ENCODE measurements around the gene AQP10. TPM values are rescaled to one million over a fixed set of nuclear protein-coding genes. Genes with fewer than 3 reads are reported as not detected.
"Not testable (repeated sequence)": the region's sequence is repeated elsewhere in the genome, so short reads cannot be mapped to it uniquely, and the experiment has no call there.

AQP10 gene
- total RNA-seq, 1 donor from 2014 or later = not detected

- Histone ChIP-seq H3K27ac (no peak overlapping the region), H3K36me3 (peaks cover 86 to 88% of the 10 kb centered on the region in 2 donors)
- intact Hi-C loops (cut with DNase I) = no loop called here
These were observed 16.5 kb downstream of the AQP10 start for GRCh38 chr1:154337253-154337894.

GRCh38 chr1:154338875-154339274 is 18.0 kb downstream of the AQP10 start:
- no peak overlapping the region for H3K27ac ChIP-seq
- H3K4me3 ChIP-seq = no peak overlapping the region
- peaks cover 86 to 92% of the 10 kb centered on the region in 2 donors for H3K36me3 ChIP-seq
- DNase-seq (ENCODE audit: low spot score in 2 of 2) = no peak
- TF ChIP-seq, protein P1, sequence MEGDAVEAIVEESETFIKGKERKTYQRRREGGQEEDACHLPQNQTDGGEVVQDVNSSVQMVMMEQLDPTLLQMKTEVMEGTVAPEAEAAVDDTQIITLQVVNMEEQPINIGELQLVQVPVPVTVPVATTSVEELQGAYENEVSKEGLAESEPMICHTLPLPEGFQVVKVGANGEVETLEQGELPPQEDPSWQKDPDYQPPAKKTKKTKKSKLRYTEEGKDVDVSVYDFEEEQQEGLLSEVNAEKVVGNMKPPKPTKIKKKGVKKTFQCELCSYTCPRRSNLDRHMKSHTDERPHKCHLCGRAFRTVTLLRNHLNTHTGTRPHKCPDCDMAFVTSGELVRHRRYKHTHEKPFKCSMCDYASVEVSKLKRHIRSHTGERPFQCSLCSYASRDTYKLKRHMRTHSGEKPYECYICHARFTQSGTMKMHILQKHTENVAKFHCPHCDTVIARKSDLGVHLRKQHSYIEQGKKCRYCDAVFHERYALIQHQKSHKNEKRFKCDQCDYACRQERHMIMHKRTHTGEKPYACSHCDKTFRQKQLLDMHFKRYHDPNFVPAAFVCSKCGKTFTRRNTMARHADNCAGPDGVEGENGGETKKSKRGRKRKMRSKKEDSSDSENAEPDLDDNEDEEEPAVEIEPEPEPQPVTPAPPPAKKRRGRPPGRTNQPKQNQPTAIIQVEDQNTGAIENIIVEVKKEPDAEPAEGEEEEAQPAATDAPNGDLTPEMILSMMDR (IDR thresholded peaks at IDR 0.05) = no peak
- intact Hi-C loops (cut with DNase I) = no loop called here
- no peaks in the 10 kb centered on the region for H3K9me3 ChIP-seq
- no peaks in the 10 kb centered on the region for H3K4me1 ChIP-seq
- H3K27me3 ChIP-seq = no peaks in the 10 kb centered on the region

More at GRCh38 chr1:154337253-154337894, 16.5 kb downstream of the AQP10 start:
- Histone ChIP-seq H3K27me3 (no peaks in the 10 kb centered on the region), H3K4me3 (no peak overlapping the region), H3K4me1 (no peaks in the 10 kb centered on the region), H3K9me3 (no peaks in the 10 kb centered on the region)
- no peak for DNase-seq (ENCODE audit: low spot score in 2 of 2)
- TF ChIP-seq, protein P1 (IDR thresholded peaks at IDR 0.05) = no peak

- H3K9me3 ChIP-seq; H3K27me3 ChIP-seq; H3K4me1 ChIP-seq; intact Hi-C loops (cut with DNase I); H3K4me3 ChIP-seq; DNase-seq (ENCODE audit: low spot score in 2 of 2); H3K27ac ChIP-seq: not testable (repeated sequence)
- H3K36me3 ChIP-seq = peaks cover 95 to 99% of the 10 kb centered on the region in 2 donors
These were observed 20.5 kb downstream of the AQP10 start for GRCh38 chr1:154341366-154341765.

DNA sequence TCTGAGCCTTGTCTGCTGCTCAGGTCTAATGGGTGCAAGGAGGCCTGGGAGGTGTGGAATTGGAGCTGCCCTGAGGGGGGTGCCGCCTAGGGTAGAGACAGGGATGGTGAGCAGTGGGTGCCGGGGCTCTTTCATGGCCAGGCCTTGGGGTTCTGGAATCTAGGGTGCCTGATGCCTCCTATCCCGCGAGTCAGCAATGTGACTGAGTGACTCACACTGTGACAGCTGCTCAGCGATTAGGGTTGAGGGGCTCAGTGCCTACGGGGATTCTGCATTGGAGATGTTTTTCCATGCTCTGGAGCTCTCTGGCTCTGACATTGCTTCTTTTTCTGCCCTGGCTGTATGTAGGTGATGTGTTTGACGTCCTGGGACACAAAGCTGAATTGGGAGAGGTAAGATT is 21.2 kb downstream of the AQP10 start:
- DNase-seq (ENCODE audit: low spot score in 2 of 2) = no peak
- H3K36me3 ChIP-seq = peaks cover 98 to 100% of the 10 kb centered on the region in 2 donors
- TF ChIP-seq, protein P1 (IDR thresholded peaks at IDR 0.05) = no peak
- no peak overlapping the region for H3K27ac ChIP-seq
- H3K4me1 ChIP-seq = no peaks in the 10 kb centered on the region
- H3K4me3 ChIP-seq = no peak overlapping the region
- no peaks in the 10 kb centered on the region for H3K9me3 ChIP-seq
- intact Hi-C loops (cut with DNase I) = no loop called here
- H3K27me3 ChIP-seq = no peaks in the 10 kb centered on the region

DNA sequence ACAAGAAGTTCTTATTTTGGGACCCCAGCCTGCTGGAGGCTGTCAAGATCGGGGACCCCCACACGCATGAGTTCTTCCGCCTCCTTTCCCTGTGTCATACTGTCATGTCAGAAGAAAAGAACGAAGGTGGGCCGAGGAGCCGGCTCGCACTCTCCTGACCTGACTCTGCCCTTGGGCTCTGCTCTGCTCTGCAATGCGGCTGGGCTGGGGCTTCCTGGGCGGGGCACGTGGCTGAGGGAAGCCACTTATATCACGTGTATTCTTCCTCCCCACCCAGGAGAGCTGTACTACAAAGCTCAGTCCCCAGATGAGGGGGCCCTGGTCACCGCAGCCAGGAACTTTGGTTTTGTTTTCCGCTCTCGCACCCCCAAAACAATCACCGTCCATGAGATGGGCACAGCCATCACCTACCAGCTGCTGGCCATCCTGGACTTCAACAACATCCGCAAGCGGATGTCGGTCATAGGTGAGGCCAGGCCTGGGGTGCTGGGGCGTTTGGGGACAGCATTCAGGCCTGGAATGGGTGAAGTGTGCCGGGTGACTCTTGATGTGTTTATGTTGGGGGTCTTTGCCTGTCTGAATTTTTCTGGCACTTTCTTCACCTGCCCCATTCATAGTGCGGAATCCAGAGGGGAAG is 22.1 kb downstream of the AQP10 start:
- DNase-seq (ENCODE audit: low spot score in 2 of 2) = no peak
- intact Hi-C loops (cut with DNase I) = no loop called here
- H3K36me3 ChIP-seq = peaks cover 93 to 98% of the 10 kb centered on the region in 2 donors

More for the DNA sequence above, 22.1 kb downstream of the AQP10 start:
- H3K4me1 ChIP-seq = no peaks in the 10 kb centered on the region
- H3K4me3 ChIP-seq = no peak overlapping the region
- H3K27ac ChIP-seq = no peak overlapping the region
- TF ChIP-seq, protein P1 (IDR thresholded peaks at IDR 0.05) = no peak
- H3K27me3 ChIP-seq = no peaks in the 10 kb centered on the region
- H3K9me3 ChIP-seq = no peaks in the 10 kb centered on the region
